GM18505 (cell line): ENCODE data around the gene NDUFS1.
"Not testable (repeated sequence)": the region's sequence is repeated elsewhere in the genome, so short reads cannot be mapped to it uniquely, and the experiment has no call there.

Source experiments
- ATAC-seq: cut with Tn5 transposase; IDR thresholded peaks from one replicate; pipeline ENCODE4 v1.9.1; 2021; ENCODE audit not compliant: unreplicated experiment
- POLR2A ChIP-seq: IDR thresholded peaks from 4 replicates; pipeline ENCODE4 v1.6.1; 2011; ENCODE audit warnings: borderline replicate concordance; ENCODE audit not compliant: insufficient read depth, insufficient read length; ENCODE audit errors: extremely low read depth

The NDUFS1 gene

GRCh38 chr2:206079699-206080465 is 79.4 kb downstream of the NDUFS1 start:
- no peak for ATAC-seq
- TF ChIP-seq POLR2A, result no peak

- ATAC-seq, result not testable (repeated sequence)
Measured at GRCh38 chr2:206077879-206078278, 81.4 kb downstream of the NDUFS1 start.

GRCh38 chr2:206075113-206075512 is 84.1 kb downstream of the NDUFS1 start:
- no peak for TF ChIP-seq POLR2A
- no peak for ATAC-seq

GRCh38 chr2:206071807-206072206 is 87.4 kb downstream of the NDUFS1 start:
- TF ChIP-seq POLR2A, result no peak
- no peak for ATAC-seq

GRCh38 chr2:206069417-206069816 is 89.8 kb downstream of the NDUFS1 start:
- no peak for ATAC-seq

GRCh38 chr2:206068207-206068606 is 91.0 kb downstream of the NDUFS1 start:
- TF ChIP-seq POLR2A, result no peak
- no peak for ATAC-seq

More at GRCh38 chr2:206069417-206069816, 89.8 kb downstream of the NDUFS1 start:
- TF ChIP-seq POLR2A, result no peak
